Activated CD8-positive, alpha-beta memory T cell treated with anti-CD3 and anti-CD28 coated beads, Interleukin-2, amount 50 U/mL, for 1 hour (primary cell): Measurements from ENCODE around the gene UBL5.
A peak's percentile ranks its signal among the peaks of the same experiment; 100 is the strongest.
"Not testable (repeated sequence)": the region's sequence is repeated elsewhere in the genome, so short reads cannot be mapped to it uniquely, and the experiment has no call there.

Experiments
- DNase-seq: peaks from one replicate; pipeline ENCODE4 v3.0.0-alpha.2; 2020; ENCODE audit errors: extremely low read depth

The UBL5 gene

DNA sequence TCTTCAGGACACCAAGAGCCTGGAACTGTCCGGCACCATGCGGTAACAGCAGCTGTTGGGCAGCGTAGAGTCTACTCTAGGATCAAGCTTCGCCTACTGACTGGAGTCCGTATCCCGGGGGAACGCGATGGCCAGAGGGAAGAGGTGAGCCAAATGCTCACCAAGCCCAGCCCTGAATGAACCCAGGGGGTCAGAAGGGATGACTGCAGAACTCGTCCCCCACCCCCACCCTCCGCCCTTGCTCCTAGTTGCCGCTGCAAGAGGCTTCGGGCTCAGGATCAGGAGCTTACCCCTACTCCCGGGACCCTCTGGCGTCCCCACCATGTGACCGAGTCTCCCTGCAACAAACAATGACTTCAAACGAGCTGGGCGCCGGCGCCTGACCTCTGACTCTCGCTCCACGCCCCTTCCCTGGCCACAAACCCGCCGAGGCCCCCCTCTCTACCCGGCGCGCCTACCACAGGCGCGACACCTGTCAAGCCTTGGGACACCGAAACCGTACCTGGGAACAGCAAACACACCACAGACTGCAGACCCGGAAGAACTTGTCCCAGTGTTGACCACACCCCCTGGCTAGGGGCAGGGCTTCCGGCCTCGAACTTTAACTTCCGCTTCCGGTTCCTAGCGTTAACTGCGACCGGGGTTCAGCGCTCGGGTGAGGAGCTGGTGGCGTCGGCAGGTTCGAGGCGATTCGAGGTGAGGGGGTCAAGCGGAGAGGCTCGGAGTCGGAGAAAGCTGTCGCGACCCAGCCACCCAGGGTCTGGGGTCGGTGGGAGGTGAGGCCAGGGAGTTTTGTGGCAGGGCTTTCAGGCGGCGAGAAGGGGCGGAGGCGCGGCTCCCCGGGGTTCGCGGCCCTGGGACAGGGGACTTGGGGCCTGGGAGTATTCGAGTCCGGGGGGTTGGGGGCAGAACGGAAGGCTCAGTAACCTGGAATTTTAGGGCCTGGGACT, at the start of gene UBL5:
Gene UBL5 (plus strand): TSS at position 630 of the 950 bp plus-strand sequence. CDS start 420 bp downstream, outside the sequence.
- peak; percentile 71 for DNase-seq

DNA sequence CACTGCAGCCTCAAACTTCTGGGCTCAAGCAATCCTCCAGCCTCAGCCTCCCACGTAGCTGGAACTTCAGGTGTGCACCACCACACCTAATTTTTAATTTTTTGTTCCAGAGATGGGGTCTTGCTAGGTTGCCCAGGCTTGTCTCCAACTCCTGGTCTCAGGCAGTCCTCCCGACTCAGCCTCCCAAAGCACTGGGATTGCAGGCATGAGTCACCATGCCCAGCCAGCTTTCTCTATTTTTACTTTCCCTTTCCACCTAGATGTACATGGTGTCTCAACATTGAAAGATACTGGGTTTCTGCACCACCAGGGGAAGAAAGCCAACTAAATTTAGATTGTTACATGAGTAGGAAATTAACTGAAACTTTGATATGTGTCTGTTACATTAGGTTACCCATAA, 45.4 kb upstream of the UBL5 start:
- DNase-seq = no peak

DNA sequence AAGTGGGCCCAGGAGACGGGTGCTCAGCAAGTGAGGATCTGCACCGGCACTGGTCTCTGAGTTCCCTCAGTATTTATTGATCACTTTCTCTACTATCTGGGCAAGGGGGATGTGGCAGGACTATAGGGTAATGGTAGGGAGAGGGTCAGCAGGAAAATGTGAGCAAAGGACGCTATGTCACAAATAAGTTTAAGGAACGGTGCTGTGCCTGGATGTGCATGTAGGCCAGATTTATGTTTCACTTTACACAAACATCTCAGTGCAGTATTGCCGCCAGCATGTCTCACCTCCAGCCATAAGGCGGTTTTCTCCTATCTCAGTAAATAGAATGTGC, 43.6 kb upstream of the UBL5 start:
- not testable (repeated sequence) for DNase-seq

DNA sequence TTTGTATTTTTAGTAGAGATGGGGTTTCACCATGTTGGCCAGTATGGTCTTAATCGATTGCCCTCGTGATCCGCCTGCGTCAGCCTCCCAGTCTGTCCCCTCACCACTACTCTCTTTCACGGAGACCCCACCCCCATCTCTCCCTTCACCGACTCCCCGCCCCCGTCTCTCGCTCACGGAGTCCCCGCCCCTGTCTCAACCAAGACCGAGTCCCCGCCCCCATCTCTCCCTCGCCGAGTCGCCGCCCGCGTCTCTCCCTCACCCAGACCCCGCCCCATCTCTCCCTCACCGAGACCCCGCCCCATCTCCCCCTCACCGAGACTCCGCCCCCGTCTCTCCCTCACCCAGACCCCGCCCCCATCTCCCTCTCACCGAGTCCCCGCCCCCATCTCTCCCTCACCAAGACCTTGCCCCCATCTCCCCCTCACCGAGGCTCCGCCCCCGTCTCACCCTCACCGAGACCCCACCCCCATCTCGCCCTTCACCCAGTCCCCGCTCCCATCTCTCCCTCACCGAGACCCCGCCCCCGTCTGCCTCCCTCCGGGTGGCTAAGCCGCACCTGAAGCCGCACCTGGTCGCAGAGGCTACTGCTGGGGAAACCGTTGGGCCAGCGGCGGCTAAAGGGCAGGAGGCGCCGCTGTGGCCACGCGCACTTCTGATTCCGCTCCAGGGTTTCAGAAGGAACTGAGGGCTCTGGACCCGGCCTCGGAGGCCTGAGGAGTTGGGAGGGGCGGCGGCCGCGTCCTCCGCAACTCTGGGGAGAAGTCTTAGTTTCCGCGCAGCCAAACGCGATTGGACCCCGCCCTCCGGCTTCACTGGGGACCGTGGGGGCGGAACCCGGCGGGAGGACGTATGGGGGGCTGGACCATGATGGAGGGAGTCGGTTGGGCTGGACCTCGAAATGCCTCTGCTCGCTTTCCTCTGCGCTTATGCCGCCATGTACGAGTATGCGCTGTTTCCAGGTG, 42.1 kb upstream of the UBL5 start:
- peak; percentile 94 for DNase-seq

DNA sequence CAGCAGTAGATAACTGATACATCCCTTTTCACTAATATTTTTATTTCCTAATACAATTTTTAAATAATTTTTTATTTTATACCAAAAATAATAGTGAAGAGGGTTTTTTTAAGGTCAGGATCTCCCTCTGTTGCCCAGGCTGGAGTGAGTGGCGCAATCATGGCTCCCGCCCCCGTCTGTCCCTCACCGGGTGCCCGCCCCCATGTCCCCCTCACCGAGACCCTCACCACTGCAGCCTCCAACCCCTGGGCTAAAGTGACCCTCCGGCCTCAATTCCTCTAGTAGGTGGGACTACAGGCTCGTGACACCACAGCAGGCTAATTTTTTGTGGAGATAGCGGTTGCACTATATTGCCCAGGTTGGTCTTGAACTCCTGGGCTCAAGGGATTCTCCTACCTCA, 41.4 kb upstream of the UBL5 start:
- DNase-seq = no peak

DNA sequence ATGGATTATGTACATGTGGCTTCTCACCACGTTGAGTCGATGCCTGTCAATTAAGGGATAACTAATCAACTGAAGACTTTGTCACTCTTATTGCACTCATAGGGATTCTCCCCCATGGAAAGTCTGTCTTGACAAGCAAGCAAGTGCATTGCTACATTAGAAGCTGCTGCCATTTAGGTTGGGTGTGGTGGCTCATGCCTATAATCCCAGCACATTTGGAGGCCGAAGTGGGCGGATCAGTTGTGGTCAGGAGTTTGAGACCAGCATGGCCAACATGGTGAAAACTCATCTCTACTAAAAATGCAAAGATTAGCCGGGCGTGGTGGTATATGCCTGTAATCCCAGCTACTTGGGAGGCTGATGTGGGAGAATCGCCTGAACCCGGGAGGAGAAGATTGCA, 40.9 kb upstream of the UBL5 start:
- DNase-seq = no peak

DNA sequence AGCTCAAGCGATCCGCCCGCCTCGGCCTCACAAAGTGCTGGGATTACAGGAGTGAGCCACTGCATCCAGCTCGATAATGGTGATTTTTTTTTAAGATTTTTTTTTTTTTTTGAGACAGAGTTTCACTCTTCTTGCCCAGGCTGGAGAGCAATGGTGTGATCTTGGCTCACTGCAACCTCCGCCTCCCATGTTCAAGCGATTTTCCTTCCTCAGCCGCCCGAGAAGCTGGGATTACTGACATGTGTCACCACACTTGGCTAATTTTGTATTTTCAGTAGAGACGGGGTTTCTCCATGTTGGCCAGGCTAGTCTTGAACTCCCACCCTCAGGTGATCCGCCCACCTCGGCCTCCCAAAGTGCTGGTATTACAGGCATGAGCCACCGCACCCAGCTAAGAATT, 39.1 kb upstream of the UBL5 start:
- not testable (repeated sequence) for DNase-seq

DNA sequence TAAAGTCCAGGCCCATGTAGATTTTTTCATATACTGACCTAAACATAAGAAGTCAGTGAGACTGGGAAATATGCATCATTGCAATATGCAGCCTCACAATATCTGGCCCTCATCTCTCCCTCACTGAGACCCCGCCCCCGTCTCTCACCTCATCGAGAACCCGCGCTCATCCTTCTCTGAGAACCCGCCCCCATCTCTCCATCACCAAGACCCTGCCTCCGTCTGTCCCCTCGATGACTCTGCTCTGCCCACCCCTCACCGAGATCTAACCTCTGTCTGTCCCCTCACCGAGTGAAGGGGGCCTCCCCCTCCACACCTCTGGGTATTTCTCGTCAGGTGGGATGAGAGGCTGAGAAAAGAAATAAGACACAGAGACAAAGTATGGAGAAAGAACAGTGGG, 38.7 kb upstream of the UBL5 start:
- DNase-seq = no peak

DNA sequence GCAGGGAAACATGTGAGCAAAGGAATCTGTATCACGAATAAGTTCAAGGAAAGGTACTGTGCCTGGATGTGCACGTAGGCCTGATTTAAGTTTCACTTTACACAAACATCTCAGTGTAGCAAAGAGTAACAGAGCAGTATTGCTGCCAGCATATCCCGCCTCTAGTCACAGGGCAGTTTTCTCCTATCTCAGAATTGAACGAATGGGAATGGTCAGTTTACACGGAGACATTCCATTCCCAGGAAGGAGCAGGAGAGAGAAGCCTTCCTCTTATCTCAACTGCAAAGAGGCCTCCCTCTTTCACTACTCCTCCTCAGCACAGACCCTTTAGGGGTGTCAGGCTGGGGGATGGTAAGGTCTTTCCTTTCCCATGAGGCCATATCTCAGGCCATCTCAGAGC, 38.1 kb upstream of the UBL5 start:
- DNase-seq = not testable (repeated sequence)

DNA sequence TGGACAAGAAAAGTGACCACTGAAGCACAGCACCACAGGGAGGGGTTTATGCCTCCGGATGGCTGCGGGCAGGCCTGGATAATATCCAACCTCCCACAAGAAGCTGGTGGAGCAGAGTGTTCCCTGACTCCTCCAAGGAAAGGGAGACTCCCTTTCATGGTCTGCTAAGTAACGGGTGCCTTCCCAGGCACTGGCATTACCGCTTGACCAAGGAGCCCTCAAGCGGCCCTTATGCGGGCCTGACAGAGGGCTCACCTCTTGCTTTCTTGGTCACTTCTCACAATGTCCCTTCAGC, 36.7 kb upstream of the UBL5 start:
- not testable (repeated sequence) for DNase-seq

DNA sequence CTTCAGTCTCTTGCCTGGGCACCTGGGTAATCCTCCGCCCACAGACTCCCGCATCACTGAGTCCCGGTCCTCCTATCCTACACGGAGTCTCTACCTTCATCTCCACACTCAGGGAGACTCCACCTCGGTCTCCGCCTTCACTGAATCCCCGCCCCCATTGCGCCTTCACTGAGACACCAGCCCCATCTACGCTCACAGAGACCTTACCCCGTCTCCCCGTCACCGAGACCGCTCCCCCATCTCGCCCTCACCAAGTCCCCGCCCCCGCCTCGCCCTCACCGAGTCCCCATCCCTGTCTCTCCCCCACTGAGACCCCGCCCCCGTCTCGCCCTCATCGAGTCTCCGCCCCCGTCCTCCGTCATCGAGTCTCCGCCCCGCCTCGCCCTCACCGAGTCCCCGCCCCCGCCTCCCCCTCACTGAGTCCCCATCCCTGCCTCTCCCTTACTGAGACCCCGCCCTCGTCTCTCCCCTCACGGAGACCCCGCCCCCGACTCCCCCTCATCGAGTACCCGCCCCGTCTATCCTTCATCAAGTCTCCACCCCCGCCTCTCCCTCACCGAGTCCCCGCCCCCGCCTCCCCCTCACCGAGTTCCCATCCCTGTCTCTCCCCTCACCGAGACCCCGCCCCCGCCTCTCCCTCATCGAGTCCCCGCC, 36.0 kb upstream of the UBL5 start:
- DNase-seq = peak; percentile 85

DNA sequence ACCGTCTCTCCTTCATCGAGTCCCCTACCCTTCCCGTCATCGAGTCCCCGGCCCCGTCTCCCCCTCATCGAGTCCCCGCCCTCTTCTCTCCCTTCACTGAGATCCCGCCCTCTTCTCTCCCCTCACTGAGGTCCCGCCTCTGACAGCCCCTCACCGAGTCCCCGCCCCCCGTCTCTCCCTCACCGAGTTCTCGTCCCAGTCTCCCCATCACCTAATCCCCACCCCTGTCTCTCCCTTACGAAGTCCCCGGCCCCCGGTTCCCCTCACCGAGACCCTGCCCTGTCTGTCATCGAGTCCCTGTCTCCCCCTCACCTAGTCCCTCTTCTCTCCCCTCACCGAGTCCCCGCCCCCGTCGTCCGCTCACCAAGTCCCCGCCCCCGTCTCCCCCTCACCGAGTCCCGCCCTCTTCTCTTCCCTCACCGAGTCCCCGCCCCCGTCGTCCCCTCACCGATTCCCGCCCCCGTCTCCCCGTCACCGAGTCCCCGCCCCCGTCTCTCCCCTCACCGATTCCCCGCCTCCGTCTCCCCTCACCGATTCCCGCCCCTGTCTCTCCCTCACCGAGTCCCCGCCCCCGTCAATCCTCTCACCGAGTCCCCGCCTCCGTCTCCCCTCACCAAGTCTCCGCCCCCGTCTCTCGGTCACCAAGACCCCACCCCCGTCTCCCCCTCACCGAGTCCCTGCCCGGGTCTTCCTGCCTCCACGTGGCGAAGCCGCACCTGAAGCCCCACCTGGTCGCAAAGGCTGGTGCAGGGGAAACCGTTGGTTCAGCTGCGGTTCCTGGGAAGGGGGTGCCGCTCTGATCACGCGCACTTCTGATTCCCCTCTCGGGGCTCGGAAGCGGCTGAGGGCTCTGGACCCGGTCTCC, 35.3 kb upstream of the UBL5 start:
- peak; percentile 85 for DNase-seq

DNA sequence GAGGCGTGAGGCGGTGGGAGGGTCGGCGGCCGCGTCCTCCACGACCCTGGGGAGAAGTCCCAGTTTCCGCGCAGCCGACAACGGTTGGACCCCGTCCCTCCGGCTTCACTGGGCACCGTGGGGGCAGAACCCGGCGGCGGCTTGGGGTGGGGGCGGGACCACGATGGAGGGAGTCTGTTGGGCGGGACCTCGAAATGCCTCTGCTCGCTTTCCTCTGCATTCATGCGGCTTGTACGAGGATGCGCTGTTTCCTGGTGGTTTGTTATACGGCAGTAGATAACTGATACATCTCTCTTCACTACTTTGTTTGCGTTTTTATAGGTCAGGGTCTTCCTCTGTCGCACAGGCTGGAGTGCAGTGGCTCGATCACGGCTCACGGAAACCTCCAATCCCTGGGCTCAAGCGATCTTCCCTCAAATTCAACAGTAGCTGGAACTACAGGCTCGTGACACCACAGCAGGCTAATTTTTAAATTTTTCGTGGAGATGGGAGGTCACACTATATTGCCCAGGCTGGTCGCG, 34.6 kb upstream of the UBL5 start:
- no peak for DNase-seq

DNA sequence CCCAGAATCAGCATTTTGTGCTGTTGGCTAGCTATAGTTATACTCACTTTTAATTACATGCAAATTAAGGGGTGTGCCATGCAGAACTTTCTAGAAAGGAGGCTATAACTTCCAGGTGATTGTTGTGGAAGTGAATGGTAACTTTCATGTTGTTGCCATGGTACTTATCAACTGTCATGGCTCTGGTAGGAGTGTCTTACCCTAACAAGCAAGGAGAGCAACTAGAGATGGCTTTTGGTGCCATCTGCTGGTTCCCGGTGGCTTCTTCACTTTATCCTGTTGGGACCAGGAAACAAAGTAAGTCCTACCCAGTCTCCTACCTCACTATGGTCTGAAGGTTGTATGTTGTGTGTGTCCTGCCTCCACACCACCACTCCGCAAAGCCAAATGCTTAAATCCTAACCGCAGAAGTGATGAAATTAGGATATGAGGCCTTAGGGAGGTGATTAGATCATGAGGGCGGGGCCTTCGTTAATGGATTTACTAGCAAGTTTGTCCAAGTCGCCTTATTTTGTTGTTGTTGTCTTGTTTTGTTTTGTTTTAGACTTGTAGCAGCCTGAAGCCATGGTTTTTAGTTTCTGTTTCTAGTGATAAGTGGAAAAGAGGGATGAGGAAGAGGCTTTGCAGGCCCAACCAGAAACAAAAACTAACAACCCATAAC, 31.5 kb upstream of the UBL5 start:
- DNase-seq = no peak

DNA sequence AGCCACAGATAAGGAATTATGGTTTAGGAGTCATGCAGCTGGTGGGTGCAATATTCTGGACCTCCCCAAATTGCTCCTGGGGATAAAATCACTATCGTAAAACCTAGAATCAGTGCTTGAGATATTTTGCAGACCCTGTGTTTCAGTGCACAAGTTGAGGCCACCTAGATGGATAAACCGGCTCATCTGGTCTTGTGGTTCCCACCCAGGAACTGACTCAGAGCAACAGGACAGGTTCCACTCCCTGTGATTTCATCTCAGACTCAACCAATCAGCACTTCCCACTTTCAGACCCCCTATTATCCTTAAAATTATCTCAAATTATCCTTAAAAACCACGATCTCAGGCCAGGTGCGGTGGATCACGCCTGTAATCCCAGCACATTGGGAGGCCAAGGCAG, 29.8 kb upstream of the UBL5 start:
- no peak for DNase-seq

DNA sequence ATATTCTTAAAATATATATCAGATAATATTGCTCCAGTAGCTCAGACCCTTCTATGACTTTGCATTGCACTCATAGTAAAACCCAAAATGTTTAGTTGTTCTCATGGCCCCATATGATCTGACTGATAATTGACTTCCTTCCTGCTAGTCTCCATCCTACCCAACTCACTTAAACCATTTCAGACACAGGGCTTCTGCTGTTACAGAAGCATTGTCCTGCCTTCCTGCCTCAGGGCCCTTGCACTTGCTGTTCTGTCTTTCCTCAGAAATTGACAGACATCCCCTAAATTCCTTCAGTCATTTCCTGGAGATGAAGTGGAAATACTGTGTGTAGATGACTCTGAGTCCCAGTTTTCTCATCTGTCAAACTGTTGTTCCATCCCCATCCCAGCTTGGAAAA, 28.6 kb upstream of the UBL5 start:
- DNase-seq = no peak

DNA sequence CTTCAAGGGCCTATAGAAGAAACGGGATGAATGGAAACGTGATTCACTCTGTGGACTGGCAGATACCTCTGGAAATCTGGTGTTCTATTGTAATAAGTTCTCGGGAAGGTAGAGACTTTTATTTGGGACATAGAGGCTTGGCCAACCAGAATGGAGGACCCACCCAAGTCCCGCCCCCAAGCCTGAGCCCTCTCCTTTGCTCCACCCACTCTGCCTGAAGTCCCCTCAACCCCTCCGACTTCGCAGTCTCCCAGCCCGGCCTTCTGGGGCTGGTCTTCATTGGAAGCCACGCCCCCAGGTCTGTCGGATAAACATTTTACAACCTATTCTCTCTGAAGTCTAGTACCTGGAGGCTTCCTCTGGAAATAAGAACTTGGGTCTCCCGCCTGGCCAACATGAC, 25.7 kb upstream of the UBL5 start:
- DNase-seq = no peak

DNA sequence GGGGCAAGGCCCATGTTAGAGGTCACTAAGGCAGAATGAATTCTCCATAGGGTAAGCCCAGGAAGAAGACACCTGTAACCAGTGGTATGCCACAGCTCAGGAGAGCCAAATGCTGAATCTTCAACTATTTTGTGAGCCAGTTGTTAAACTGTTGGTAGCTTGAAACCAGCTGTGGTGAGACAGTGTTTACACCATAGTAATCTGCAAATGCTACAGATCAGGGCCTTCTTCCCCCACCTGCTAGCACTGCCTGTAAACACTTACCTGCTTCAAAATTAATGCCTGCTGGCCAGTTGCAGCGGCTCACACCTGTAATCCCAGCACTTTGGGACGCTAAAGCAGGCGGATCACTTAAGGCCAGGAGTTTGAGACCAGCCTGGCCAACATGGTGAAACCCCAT, 20.9 kb upstream of the UBL5 start:
- no peak for DNase-seq

DNA sequence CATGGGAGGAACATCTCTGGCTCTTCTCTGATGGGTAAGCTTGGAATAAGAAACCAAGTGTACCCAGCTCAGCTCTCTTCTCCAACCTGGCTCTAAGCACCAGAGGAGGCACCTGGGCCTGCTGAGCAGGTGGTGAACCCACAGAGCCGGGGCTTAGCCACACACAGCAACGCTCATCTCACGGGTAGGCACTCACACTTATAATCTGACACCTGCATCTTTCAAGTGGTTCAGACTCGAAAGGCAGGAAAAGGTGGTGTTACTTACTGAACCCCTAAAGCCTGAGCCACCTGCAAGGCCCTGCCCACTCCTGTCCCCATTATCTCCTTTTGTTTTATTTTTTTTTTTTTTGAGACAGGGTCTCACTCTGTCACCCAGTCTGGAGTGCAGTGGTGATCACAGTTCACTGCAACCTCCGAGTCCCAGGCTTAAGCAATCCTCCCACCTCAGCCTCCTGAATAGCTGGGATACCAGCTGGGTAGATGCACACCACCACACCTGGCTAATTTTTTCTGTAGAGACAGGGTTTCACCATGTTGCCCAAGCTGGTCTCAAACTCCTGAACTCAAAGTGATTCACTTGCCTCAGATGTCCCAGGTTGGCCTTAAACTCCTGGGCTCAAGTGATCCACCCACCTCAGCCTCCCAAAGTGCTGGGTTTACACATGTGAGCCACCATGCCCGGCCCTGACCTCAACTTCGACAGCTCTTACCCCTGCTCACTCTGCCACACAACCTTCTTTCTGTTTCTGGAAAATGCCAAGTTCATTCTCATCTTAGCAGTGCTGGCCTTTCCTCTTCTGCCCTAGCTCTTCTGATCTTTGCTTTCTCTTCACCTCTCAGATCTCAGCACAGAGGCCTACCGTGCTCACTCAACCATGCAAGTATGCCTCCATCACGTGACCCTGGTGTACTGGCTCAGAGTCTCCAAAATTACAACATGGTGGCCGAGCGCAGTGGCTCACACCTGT, 18.6 kb upstream of the UBL5 start:
- DNase-seq = no peak
